ENCODE results near the gene NDOR1.
A peak's percentile ranks its signal among the peaks of the same experiment; 100 is the strongest.

NDOR1 gene

DNA sequence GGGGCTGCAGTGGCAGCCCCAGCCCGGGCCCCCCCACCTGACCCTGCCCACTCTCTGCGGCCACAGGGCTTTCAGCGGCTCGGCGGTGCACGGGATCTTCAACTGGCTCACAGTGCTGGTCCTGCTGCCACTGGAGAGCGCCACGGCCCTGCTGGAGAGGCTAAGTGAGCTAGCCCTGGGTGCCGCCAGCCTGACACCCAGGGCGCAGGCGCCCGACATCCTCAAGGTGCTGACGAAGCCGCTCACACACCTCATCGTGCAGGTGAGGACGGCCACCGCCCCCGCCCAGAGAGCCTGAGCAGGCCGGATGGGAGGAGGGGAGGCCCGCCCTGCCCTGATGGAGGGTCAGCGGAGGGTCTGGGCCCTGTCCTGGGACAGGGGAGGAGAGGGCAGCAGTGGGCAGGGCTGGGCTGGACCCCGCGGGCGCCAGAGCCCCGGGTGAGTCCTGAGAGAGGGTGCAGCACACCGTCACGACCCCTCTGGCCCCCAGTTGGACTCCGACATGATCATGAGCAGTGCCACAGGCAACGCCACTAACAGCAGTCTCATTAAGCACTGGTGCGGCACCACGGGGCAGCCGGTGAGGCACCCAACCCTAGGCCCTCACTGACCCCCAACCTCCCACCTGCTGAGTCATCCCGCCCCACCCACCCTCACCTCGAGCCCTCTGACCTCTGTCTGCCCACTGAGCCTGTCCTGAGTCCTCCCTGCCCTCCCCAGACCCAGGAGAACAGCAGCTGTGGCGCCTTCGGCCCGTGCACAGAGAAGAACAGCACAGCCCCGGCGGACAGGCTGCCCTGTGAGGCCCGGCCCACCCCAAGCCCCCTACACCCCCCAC, 27.9 kb downstream of the NDOR1 start:
- no peaks in the 10 kb centered on the region for H3K27me3 ChIP-seq (ENCODE audit: insufficient read depth, low read length)
- DNase-seq: no peak
- H3K9me3 ChIP-seq (ENCODE audit: insufficient read depth, low read depth, low read length): peaks cover 1% of the 10 kb centered on the region
- H2BK120ac ChIP-seq (ENCODE audit: insufficient read depth, low read length, poor library complexity): no peak overlapping the region
- H3K27ac ChIP-seq (ENCODE audit: low read depth, low read length): no peak overlapping the region
- no peak overlapping the region for H3K18ac ChIP-seq (ENCODE audit: low read length)
- H4K8ac ChIP-seq (ENCODE audit: low read depth, low read length): no peak overlapping the region
- no peak overlapping the region for H3K4ac ChIP-seq (ENCODE audit: low read depth, low read length)
- no peak overlapping the region for H4K91ac ChIP-seq (ENCODE audit: low read depth, low read length)
- H4K12ac ChIP-seq (ENCODE audit: low read depth, low read length): no peak overlapping the region
- no peak overlapping the region for H2AK5ac ChIP-seq (ENCODE audit: low read length)
- no peak overlapping the region for H3K4me2 ChIP-seq (ENCODE audit: low read length)
- no peak overlapping the region for H3K23ac ChIP-seq (ENCODE audit: low read length)
- H3K36me3 ChIP-seq (ENCODE audit: control insufficient read depth in 1 of 2, insufficient read depth in 2 of 2, low read length in 2 of 2): no peaks in the 10 kb centered on the region
- no peaks in the 10 kb centered on the region for H3K79me2 ChIP-seq (ENCODE audit: control insufficient read depth, insufficient read depth, low read length, poor library complexity)
- no CpG with 5 or more reads among the region's 40 CpGs for WGBS (ENCODE audit: extremely low coverage, insufficient coverage, insufficient read length)
- H3K4me3 ChIP-seq (ENCODE audit: low read depth, low read length): no peak overlapping the region
- no peak overlapping the region for H2AFZ ChIP-seq (ENCODE audit: insufficient read depth, low read length, poor library complexity)
- peaks cover 5 to 9% of the 10 kb centered on the region in 2 experiments for H3K4me1 ChIP-seq (ENCODE audit: control insufficient read depth in 1 of 2, insufficient read depth in 2 of 2, low read length in 2 of 2)
- no peak overlapping the region for H2BK12ac ChIP-seq (ENCODE audit: low read length)
- no peak overlapping the region for H3K9ac ChIP-seq (ENCODE audit: low read length)
- no peak overlapping the region for H3K14ac ChIP-seq (ENCODE audit: low read length)
- no peaks in the 10 kb centered on the region for H3K79me1 ChIP-seq (ENCODE audit: low read length)
- H2BK5ac ChIP-seq (ENCODE audit: low read depth, low read length, poor library complexity): no peak overlapping the region

DNA sequence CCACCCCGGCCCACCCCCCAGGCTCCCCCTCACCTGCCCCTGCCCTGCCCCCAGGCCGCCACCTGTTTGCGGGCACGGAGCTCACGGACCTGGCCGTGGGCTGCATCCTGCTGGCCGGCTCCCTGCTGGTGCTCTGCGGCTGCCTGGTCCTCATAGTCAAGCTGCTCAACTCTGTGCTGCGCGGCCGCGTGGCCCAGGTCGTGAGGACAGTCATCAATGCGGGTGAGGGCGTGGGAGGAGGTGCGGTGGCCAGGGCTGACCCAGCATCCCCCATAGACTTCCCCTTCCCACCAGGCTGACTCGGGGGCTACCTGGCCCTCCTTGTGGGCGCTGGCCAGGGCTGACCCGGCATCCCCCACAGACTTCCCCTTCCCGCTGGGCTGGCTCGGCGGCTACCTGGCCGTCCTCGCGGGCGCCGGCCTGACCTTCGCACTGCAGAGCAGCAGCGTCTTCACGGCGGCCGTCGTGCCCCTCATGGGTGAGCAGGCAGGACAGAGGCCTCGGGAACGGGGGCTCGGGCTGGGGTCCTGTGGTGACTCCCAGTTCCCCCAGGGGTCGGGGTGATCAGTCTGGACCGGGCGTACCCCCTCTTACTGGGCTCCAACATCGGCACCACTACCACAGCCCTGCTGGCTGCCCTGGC, 28.7 kb downstream of the NDOR1 start:
- Histone ChIP-seq H3K4me2 (ENCODE audit: low read length) (no peak overlapping the region), H2BK12ac (ENCODE audit: low read length) (no peak overlapping the region), H3K27me3 (ENCODE audit: insufficient read depth, low read length) (no peaks in the 10 kb centered on the region), H3K23ac (ENCODE audit: low read length) (no peak overlapping the region), H4K12ac (ENCODE audit: low read depth, low read length) (no peak overlapping the region), H3K27ac (ENCODE audit: low read depth, low read length) (no peak overlapping the region), H3K79me1 (ENCODE audit: low read length) (no peaks in the 10 kb centered on the region), H3K79me2 (ENCODE audit: control insufficient read depth, insufficient read depth, low read length, poor library complexity) (no peaks in the 10 kb centered on the region), H3K14ac (ENCODE audit: low read length) (no peak overlapping the region), H4K91ac (ENCODE audit: low read depth, low read length) (no peak overlapping the region), H2BK5ac (ENCODE audit: low read depth, low read length, poor library complexity) (no peak overlapping the region), H2BK120ac (ENCODE audit: insufficient read depth, low read length, poor library complexity) (no peak overlapping the region), H3K9me3 (ENCODE audit: insufficient read depth, low read depth, low read length) (no peaks in the 10 kb centered on the region), H3K4me3 (ENCODE audit: low read depth, low read length) (no peak overlapping the region), H3K36me3 (ENCODE audit: control insufficient read depth in 1 of 2, insufficient read depth in 2 of 2, low read length in 2 of 2) (no peaks in the 10 kb centered on the region), H4K8ac (ENCODE audit: low read depth, low read length) (no peak overlapping the region), H3K4me1 (ENCODE audit: control insufficient read depth in 1 of 2, insufficient read depth in 2 of 2, low read length in 2 of 2) (peaks cover 5 to 8% of the 10 kb centered on the region in 2 experiments), H3K9ac (ENCODE audit: low read length) (no peak overlapping the region), H3K4ac (ENCODE audit: low read depth, low read length) (no peak overlapping the region), H3K18ac (ENCODE audit: low read length) (no peak overlapping the region), H2AFZ (ENCODE audit: insufficient read depth, low read length, poor library complexity) (no peak overlapping the region), H2AK5ac (ENCODE audit: low read length) (no peak overlapping the region)
- no CpG with 5 or more reads among the region's 40 CpGs for WGBS (ENCODE audit: extremely low coverage, insufficient coverage, insufficient read length)
- peak in 1 of 2 donors; percentile 28 for DNase-seq

DNA sequence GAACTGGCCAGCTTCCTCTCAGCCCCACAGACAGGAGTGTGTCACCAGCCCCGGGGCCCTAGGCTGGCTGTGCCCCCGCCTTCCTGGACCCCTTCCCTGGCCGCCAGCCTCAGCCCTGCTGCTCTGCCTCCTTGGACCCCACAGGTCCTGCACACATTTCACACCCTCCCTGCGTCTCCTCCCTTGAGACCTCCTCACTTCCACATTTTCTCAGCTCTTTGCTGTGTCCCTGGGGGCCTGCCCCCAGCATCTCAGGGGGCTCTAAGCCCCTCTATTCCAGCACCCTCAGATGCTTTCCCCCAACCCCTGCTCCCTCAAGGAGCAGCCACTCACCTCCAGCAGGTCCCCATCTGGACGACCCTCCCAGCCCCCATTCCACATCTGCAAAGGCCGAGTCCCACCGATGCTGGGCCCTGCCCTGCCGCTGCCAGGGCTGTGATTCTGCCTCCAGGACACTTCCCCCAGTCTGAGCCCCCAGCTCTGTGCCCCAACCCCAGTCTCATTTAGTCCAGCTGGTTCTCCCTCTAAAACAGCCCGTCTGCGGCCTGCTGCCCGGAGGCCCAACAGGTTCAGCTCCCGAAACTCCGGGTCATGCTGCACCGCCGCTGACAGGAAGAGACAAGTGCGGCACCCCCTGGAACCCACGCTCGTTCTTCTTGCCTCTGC, 29.4 kb downstream of the NDOR1 start:
- Histone ChIP-seq H2BK120ac (ENCODE audit: insufficient read depth, low read length, poor library complexity) (no peak overlapping the region), H3K27me3 (ENCODE audit: insufficient read depth, low read length) (no peaks in the 10 kb centered on the region), H3K36me3 (ENCODE audit: control insufficient read depth in 1 of 2, insufficient read depth in 2 of 2, low read length in 2 of 2) (no peaks in the 10 kb centered on the region), H2AFZ (ENCODE audit: insufficient read depth, low read length, poor library complexity) (no peak overlapping the region), H3K4me1 (ENCODE audit: control insufficient read depth in 1 of 2, insufficient read depth in 2 of 2, low read length in 2 of 2) (peaks cover 5% of the 10 kb centered on the region in 2 experiments), H3K79me2 (ENCODE audit: control insufficient read depth, insufficient read depth, low read length, poor library complexity) (no peaks in the 10 kb centered on the region), H3K18ac (ENCODE audit: low read length) (no peak overlapping the region), H3K4ac (ENCODE audit: low read depth, low read length) (no peak overlapping the region), H3K27ac (ENCODE audit: low read depth, low read length) (no peak overlapping the region), H2BK12ac (ENCODE audit: low read length) (no peak overlapping the region), H3K4me3 (ENCODE audit: low read depth, low read length) (no peak overlapping the region), H2AK5ac (ENCODE audit: low read length) (no peak overlapping the region), H3K9me3 (ENCODE audit: insufficient read depth, low read depth, low read length) (no peaks in the 10 kb centered on the region), H3K79me1 (ENCODE audit: low read length) (no peaks in the 10 kb centered on the region), H4K12ac (ENCODE audit: low read depth, low read length) (no peak overlapping the region), H3K23ac (ENCODE audit: low read length) (no peak overlapping the region), H3K4me2 (ENCODE audit: low read length) (no peak overlapping the region), H4K8ac (ENCODE audit: low read depth, low read length) (no peak overlapping the region), H3K9ac (ENCODE audit: low read length) (no peak overlapping the region), H3K14ac (ENCODE audit: low read length) (no peak overlapping the region), H4K91ac (ENCODE audit: low read depth, low read length) (no peak overlapping the region), H2BK5ac (ENCODE audit: low read depth, low read length, poor library complexity) (no peak overlapping the region)
- no peak for DNase-seq
- no CpG with 5 or more reads among the region's 18 CpGs for WGBS (ENCODE audit: extremely low coverage, insufficient coverage, insufficient read length)

DNA sequence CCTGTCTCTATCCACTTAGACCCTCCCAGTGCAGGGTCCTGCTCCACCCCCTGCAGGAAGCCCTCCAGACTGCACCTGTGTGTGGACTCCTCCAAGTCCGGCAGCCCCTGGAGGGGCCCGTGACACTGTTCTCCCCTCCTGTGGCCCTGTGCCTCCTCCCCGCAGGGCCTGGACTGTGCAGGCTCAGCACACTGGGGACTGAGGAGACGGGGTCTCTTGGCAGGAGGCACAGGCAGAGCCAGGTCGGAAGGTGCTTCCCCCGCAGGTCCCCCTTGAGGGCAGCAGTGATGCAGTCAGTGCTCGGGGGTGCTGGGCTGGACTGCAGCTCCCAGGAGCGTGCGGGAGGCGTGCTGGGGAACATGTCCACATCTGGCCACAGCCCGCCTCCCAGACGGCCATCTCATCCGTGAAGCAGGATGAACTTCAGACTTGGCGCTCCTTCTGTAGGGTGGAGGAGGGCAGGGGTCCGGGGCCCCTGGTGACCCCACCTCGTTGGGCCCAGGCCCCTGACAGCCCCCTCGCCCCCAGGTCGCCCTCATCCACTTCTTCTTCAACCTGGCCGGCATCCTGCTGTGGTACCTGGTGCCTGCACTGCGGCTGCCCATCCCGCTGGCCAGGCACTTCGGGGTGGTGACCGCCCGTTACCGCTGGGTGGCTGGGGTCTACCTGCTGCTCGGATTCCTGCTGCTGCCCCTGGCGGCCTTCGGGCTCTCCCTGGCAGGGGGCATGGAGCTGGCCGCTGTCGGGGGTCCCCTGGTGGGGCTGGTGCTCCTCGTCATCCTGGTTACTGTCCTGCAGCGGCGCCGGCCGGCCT, 30.1 kb downstream of the NDOR1 start:
- Histone ChIP-seq H3K4me2 (ENCODE audit: low read length) (no peak overlapping the region), H2BK120ac (ENCODE audit: insufficient read depth, low read length, poor library complexity) (no peak overlapping the region), H3K4me1 (ENCODE audit: control insufficient read depth in 1 of 2, insufficient read depth in 2 of 2, low read length in 2 of 2) (peaks cover 5% of the 10 kb centered on the region in 2 experiments), H2AK5ac (ENCODE audit: low read length) (no peak overlapping the region), H2BK12ac (ENCODE audit: low read length) (no peak overlapping the region), H3K4ac (ENCODE audit: low read depth, low read length) (no peak overlapping the region), H3K14ac (ENCODE audit: low read length) (no peak overlapping the region), H4K8ac (ENCODE audit: low read depth, low read length) (no peak overlapping the region), H2AFZ (ENCODE audit: insufficient read depth, low read length, poor library complexity) (no peak overlapping the region), H3K23ac (ENCODE audit: low read length) (no peak overlapping the region), H3K79me2 (ENCODE audit: control insufficient read depth, insufficient read depth, low read length, poor library complexity) (peaks cover 5% of the 10 kb centered on the region), H3K79me1 (ENCODE audit: low read length) (peaks cover 6% of the 10 kb centered on the region), H2BK5ac (ENCODE audit: low read depth, low read length, poor library complexity) (no peak overlapping the region), H3K9ac (ENCODE audit: low read length) (no peak overlapping the region), H3K27ac (ENCODE audit: low read depth, low read length) (no peak overlapping the region), H3K27me3 (ENCODE audit: insufficient read depth, low read length) (no peaks in the 10 kb centered on the region), H3K9me3 (ENCODE audit: insufficient read depth, low read depth, low read length) (no peaks in the 10 kb centered on the region), H4K12ac (ENCODE audit: low read depth, low read length) (no peak overlapping the region), H3K18ac (ENCODE audit: low read length) (no peak overlapping the region), H3K4me3 (ENCODE audit: low read depth, low read length) (no peak overlapping the region), H3K36me3 (ENCODE audit: control insufficient read depth in 1 of 2, insufficient read depth in 2 of 2, low read length in 2 of 2) (no peaks in the 10 kb centered on the region), H4K91ac (ENCODE audit: low read depth, low read length) (no peak overlapping the region)
- DNase-seq: no peak
- no CpG with 5 or more reads among the region's 35 CpGs for WGBS (ENCODE audit: extremely low coverage, insufficient coverage, insufficient read length)

Data from trophoblast cell (in vitro differentiated cells and primary cell).